Measurements from ENCODE around the gene C16orf74. TPM values are rescaled to one million over a fixed set of nuclear protein-coding genes. Genes with fewer than 3 reads are reported as not detected.

C16orf74 gene
- total and polyA plus RNA-seq, 8 donors = 0.37 to 1.3 (median 0.72) TPM

- no peak for TF ChIP-seq CTCF (IDR thresholded peaks at IDR 0.05)
- H3K4me3 ChIP-seq = no peak overlapping the region
- H3K27ac ChIP-seq = no peak overlapping the region
- DNase-seq = no peak
- WGBS, 2 donors = 83 to 92% methylated on average over 7 of the region's 7 CpGs
- H3K27me3 ChIP-seq = no peaks in the 10 kb centered on the region
- FAIRE-seq = no peak
- no peaks in the 10 kb centered on the region for H3K36me3 ChIP-seq
- no peaks in the 10 kb centered on the region for H3K9me3 ChIP-seq
- intact Hi-C loops (cut with DNase I) = no loop called here
- H3K4me1 ChIP-seq = no peaks in the 10 kb centered on the region
- ATAC-seq = no peak
These were observed 52.4 kb downstream of the C16orf74 start for GRCh38 chr16:85698459-85698891.

GRCh38 chr16:85697431-85697830 is 53.5 kb downstream of the C16orf74 start:
- Histone ChIP-seq H3K4me3 (no peak overlapping the region), H3K36me3 (no peaks in the 10 kb centered on the region), H3K9me3 (no peaks in the 10 kb centered on the region), H3K27me3 (no peaks in the 10 kb centered on the region), H3K4me1 (no peaks in the 10 kb centered on the region), H3K27ac (no peak overlapping the region)
- peak in 1 of 6 donors; percentile 26 for DNase-seq
- no peak for TF ChIP-seq CTCF (IDR thresholded peaks at IDR 0.05)
- WGBS, 2 donors = 40 to 42% methylated on average over 14 of the region's 14 CpGs
- FAIRE-seq = no peak
- ATAC-seq = peak in 2 of 4 donors; percentile 36 to 69
- intact Hi-C loops (cut with DNase I) = no loop called here

- 85 to 90% methylated on average over 16 of the region's 16 CpGs for WGBS, 2 donors
- Histone ChIP-seq H3K4me1 (no peaks in the 10 kb centered on the region), H3K36me3 (no peaks in the 10 kb centered on the region), H3K27ac (no peak overlapping the region), H3K9me3 (no peaks in the 10 kb centered on the region), H3K27me3 (no peaks in the 10 kb centered on the region), H3K4me3 (no peak overlapping the region)
- FAIRE-seq = no peak
- intact Hi-C loops (cut with DNase I) = no loop called here
- no peak for TF ChIP-seq CTCF (IDR thresholded peaks at IDR 0.05)
- peak in 1 of 6 donors; percentile 31 for DNase-seq
- ATAC-seq = no peak
These were observed 54.1 kb downstream of the C16orf74 start for GRCh38 chr16:85696781-85697180.

DNA sequence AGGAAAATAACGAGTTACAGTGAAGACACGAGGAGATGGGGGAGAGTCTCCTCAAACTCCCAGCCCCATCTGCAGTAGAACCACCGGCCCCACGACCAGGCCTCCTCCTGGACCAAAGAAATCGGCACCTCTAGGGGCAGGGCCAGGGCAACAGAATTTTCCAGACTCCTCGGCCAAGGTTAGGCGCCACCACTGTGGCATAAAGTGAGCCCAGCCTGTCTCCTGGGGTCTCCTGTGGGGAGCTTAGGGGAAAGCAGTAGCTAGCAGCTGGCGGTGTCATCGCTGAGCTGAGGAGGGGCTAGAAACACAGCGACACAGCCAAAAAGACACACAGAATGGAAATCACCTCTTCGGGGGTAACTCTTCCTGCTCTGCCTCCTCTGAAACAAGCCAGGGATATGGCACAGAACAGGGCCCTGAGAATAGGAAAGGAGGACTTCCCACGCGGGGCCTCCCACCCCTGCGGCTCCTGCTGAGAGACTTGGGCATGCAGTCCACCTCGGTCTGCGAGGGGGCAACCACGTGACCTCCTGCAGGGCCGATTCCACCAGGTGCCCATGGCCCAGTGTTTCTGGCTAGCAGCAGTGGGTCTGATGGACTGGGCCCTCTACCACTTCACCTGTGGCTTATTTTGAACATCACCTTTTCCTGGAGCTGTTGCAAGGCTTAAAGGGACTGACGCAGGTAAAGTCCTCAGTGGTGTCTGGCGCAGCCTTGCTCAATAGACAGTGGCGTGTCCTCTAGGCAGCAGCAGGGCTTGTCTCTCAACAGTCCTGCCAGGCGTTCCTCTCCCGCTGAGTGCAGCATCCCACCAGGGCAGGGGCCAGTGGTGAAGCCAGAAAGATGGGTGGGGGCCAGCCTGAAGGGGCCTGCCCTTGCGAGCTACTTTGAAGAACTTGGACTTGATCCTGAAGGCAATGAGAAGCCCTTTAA is 55.4 kb downstream of the C16orf74 start:
- H3K4me3 ChIP-seq = no peak overlapping the region
- H3K4me1 ChIP-seq = no peaks in the 10 kb centered on the region
- DNase-seq (peak in 1 of 6 donors; percentile 39), ATAC-seq (no peak), FAIRE-seq (no peak)
- no peak for TF ChIP-seq CTCF (IDR thresholded peaks at IDR 0.05)
- H3K27ac ChIP-seq = no peak overlapping the region
- WGBS, 2 donors = 80 to 82% methylated on average over 24 of the region's 24 CpGs
- H3K36me3 ChIP-seq = no peaks in the 10 kb centered on the region
- intact Hi-C loops (cut with DNase I) = no loop called here
- no peaks in the 10 kb centered on the region for H3K27me3 ChIP-seq
- H3K9me3 ChIP-seq = no peaks in the 10 kb centered on the region

Data from pancreas (tissue), 10 donors.